AG04449 (cell line): ENCODE measurements around the gene ATXN1.

Experiments used
- CTCF ChIA-PET: fragments of 350-600 bp; formaldehyde crosslinking; extraction: SDS; loops from one replicate; lab custom pipeline; 2021; ENCODE audit warnings: antibody characterized with exemption; lab: Yijun Ruan, JAX
- POLR2A ChIA-PET: fragments of 400-600, 350-600 bp; formaldehyde crosslinking; extraction: SDS; loops from one replicate; lab custom pipeline; 2020; ENCODE audit warnings: antibody characterized with exemption, inconsistent platforms; lab: Yijun Ruan, JAX
- DNase-seq: peaks from one replicate; pipeline ENCODE4 v3.0.0-alpha.2; 2010; ENCODE audit warnings: low read depth, low spot score
- H3K4me3 ChIP-seq: 2 replicates; pipeline ENCODE4 v1.5.1; 2011; ENCODE audit warnings: low read depth, mild to moderate bottlenecking, control low read depth, low read length
- CTCF ChIP-seq: IDR thresholded peaks from one replicate; pipeline ENCODE4 v1.5.1; 2011; ENCODE audit warnings: mild to moderate bottlenecking, moderate library complexity, low read length, control low read depth, inconsistent platforms; ENCODE audit not compliant: insufficient read depth; ENCODE audit errors: missing control alignments

Gene ATXN1

GRCh38 chr6:16440636-16441212 is 320.5 kb downstream of the ATXN1 start:
- ChIA-PET POLR2A (no interaction called here), CTCF (interaction anchor here (1.5 kb wide), 1 partner anchor 31 kb away, joined by 6 read pairs; no protein-coding TSS in a partner anchor)
- DNase-seq = no peak
- H3K4me3 ChIP-seq = no peak overlapping the region
- TF ChIP-seq CTCF = no peak

GRCh38 chr6:16438718-16439591 is 322.3 kb downstream of the ATXN1 start:
- ChIA-PET POLR2A (no interaction called here), CTCF (interaction anchor here (0.7 to 1.4 kb wide), 4 partner anchors 11 to 325 kb away, joined by 3 to 4 read pairs (median 3); no protein-coding TSS in a partner anchor)
- DNase-seq = no peak
- no peak for TF ChIP-seq CTCF
- no peak overlapping the region for H3K4me3 ChIP-seq

GRCh38 chr6:16437984-16438383 is 323.3 kb downstream of the ATXN1 start:
- no peak for DNase-seq
- TF ChIP-seq CTCF = no peak
- H3K4me3 ChIP-seq = no peak overlapping the region
- ChIA-PET POLR2A (no interaction called here), CTCF (interaction anchor here (0.8 to 1.5 kb wide), 2 partner anchors 34 to 104 kb away, joined by 4 read pairs; no protein-coding TSS in a partner anchor)

- H3K4me3 ChIP-seq = no peak overlapping the region
- ChIA-PET CTCF (interaction anchor here (0.8 to 1.5 kb wide), 4 partner anchors 17 to 104 kb away, joined by 3 to 4 read pairs (median 4); no protein-coding TSS in a partner anchor), POLR2A (no interaction called here)
- no peak for TF ChIP-seq CTCF
- no peak for DNase-seq
These were observed 324.2 kb downstream of the ATXN1 start for GRCh38 chr6:16437095-16437494.

GRCh38 chr6:16436550-16436949 is 324.7 kb downstream of the ATXN1 start:
- ChIA-PET POLR2A (no interaction called here), CTCF (interaction anchor here (1.5 kb wide), 1 partner anchor 28 kb away, joined by 3 read pairs; no protein-coding TSS in a partner anchor)
- TF ChIP-seq CTCF = no peak
- H3K4me3 ChIP-seq = no peak overlapping the region
- DNase-seq = no peak

GRCh38 chr6:16434885-16435284 is 326.4 kb downstream of the ATXN1 start:
- no peak overlapping the region for H3K4me3 ChIP-seq
- no peak for TF ChIP-seq CTCF
- CTCF ChIA-PET = interaction anchor here (0.8 to 1.4 kb wide), 4 partner anchors 24 to 329 kb away, joined by 3 to 5 read pairs (median 4); no protein-coding TSS in a partner anchor
- POLR2A ChIA-PET = no interaction called here
- DNase-seq = no peak
